Activated CD8-positive, alpha-beta memory T cell treated with anti-CD3 and anti-CD28 coated beads, Interleukin-2, amount 50 U/mL, for 24 hours (primary cell): ENCODE results near the gene CMTR1.
"Not testable (repeated sequence)": the region's sequence is repeated elsewhere in the genome, so short reads cannot be mapped to it uniquely, and the experiment has no call there.

Source experiments
- DNase-seq: peaks from one replicate; pipeline ENCODE4 v3.0.0-alpha.2; 2020; ENCODE audit errors: extremely low read depth

CMTR1 gene

GRCh38 chr6:37491830-37492208 is 58.8 kb downstream of the CMTR1 start:
- DNase-seq, result no peak

- no peak for DNase-seq
Measured at GRCh38 chr6:37492236-37492972, 59.4 kb downstream of the CMTR1 start.

- no peak for DNase-seq
Measured at GRCh38 chr6:37492991-37493660, 60.1 kb downstream of the CMTR1 start.

GRCh38 chr6:37493661-37493995 is 60.6 kb downstream of the CMTR1 start:
- no peak for DNase-seq

GRCh38 chr6:37495244-37495934 is 62.4 kb downstream of the CMTR1 start:
- DNase-seq, result no peak

- no peak for DNase-seq
Measured at GRCh38 chr6:37496951-37497885, 64.2 kb downstream of the CMTR1 start.

GRCh38 chr6:37499433-37500293 is 66.6 kb downstream of the CMTR1 start, which contains the start of gene CCDC167:
Gene CCDC167, minus strand, starts transcription at chr6:37499893. Its CDS starts 30 bp downstream, at chr6:37499863.
- peak; percentile 97 for DNase-seq

GRCh38 chr6:37500294-37500608 is 67.2 kb downstream of the CMTR1 start:
- no peak for DNase-seq

GRCh38 chr6:37500904-37501303 is 67.9 kb downstream of the CMTR1 start:
- DNase-seq, result not testable (repeated sequence)

- no peak for DNase-seq
Measured at GRCh38 chr6:37501632-37502491, 68.8 kb downstream of the CMTR1 start.

- DNase-seq, result no peak
Measured at GRCh38 chr6:37502703-37503291, 69.8 kb downstream of the CMTR1 start.

- DNase-seq, result no peak
Measured at GRCh38 chr6:37503309-37503965, 70.4 kb downstream of the CMTR1 start.

GRCh38 chr6:37504024-37504423 is 71.0 kb downstream of the CMTR1 start:
- DNase-seq, result no peak

GRCh38 chr6:37506479-37506878 is 73.5 kb downstream of the CMTR1 start:
- DNase-seq, result no peak

GRCh38 chr6:37507077-37507476 is 74.1 kb downstream of the CMTR1 start:
- no peak for DNase-seq

GRCh38 chr6:37507690-37508421 is 74.8 kb downstream of the CMTR1 start:
- no peak for DNase-seq

GRCh38 chr6:37511201-37511600 is 78.2 kb downstream of the CMTR1 start:
- no peak for DNase-seq

GRCh38 chr6:37511910-37512399 is 78.9 kb downstream of the CMTR1 start:
- no peak for DNase-seq
